ENCODE data around the gene ADORA1.

The ADORA1 gene

GRCh38 chr1:203150511-203151297, 23.2 kb downstream of the ADORA1 start:
- no peak overlapping the region for H3K27ac ChIP-seq

GRCh38 chr1:203151362-203152157, 24.0 kb downstream of the ADORA1 start:
- H3K27ac ChIP-seq = no peak overlapping the region
- TF ChIP-seq, protein P1, sequence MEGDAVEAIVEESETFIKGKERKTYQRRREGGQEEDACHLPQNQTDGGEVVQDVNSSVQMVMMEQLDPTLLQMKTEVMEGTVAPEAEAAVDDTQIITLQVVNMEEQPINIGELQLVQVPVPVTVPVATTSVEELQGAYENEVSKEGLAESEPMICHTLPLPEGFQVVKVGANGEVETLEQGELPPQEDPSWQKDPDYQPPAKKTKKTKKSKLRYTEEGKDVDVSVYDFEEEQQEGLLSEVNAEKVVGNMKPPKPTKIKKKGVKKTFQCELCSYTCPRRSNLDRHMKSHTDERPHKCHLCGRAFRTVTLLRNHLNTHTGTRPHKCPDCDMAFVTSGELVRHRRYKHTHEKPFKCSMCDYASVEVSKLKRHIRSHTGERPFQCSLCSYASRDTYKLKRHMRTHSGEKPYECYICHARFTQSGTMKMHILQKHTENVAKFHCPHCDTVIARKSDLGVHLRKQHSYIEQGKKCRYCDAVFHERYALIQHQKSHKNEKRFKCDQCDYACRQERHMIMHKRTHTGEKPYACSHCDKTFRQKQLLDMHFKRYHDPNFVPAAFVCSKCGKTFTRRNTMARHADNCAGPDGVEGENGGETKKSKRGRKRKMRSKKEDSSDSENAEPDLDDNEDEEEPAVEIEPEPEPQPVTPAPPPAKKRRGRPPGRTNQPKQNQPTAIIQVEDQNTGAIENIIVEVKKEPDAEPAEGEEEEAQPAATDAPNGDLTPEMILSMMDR (conservative IDR thresholded peaks at IDR 0.05) = no peak
- no peak for TF ChIP-seq ZFX (IDR thresholded peaks at IDR 0.05)

More at GRCh38 chr1:203150511-203151297, 23.2 kb downstream of the ADORA1 start:
- TF ChIP-seq, protein P1 (conservative IDR thresholded peaks at IDR 0.05) = no peak
- TF ChIP-seq ZFX (IDR thresholded peaks at IDR 0.05) = no peak

DNA sequence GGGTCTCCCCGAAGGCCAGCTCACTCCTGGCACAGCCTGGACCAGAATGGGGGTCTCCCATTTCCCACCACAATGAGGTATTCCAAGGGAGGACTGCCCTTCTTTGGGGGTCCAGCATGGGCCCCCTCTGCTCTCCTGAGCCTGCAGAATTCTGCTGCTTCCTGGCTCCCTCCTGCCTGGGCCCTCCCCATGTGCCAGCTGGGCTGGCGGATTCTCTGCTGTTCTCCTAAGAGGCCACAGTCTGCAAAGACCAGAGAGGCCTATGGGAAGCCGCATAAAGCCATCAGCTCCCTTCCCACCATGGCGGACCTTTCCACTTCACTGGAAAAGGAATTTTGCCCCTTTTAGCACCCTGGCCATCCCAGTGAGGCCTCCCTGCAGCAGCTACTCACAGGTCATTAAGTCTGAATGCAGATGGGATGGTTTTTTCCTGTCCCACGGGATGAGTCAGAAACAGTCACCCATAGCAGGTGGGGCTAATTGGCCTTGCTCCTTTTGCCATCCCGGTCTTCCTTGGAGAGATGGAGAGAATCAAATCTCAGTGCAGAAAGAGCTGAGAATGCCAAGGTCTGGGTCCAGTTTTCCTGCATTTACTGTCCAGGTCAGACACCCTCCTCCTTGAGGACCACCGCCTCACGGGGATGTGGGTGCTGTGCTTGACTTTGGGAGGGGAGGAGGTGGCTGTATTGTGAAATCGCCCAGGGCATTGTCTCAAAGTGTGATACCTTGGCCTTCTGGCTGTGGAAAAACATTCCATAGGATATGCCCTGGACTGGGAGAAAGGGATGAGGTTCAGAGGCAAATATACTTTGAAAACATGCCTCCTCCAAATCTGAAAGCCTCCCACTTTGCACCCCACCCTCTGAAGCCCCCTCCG, 24.9 kb downstream of the ADORA1 start:
- TF ChIP-seq ZFX (IDR thresholded peaks at IDR 0.05) = no peak
- TF ChIP-seq, protein P1 (conservative IDR thresholded peaks at IDR 0.05) = no peak
- H3K27ac ChIP-seq = peak overlapping the region; percentile 51

DNA sequence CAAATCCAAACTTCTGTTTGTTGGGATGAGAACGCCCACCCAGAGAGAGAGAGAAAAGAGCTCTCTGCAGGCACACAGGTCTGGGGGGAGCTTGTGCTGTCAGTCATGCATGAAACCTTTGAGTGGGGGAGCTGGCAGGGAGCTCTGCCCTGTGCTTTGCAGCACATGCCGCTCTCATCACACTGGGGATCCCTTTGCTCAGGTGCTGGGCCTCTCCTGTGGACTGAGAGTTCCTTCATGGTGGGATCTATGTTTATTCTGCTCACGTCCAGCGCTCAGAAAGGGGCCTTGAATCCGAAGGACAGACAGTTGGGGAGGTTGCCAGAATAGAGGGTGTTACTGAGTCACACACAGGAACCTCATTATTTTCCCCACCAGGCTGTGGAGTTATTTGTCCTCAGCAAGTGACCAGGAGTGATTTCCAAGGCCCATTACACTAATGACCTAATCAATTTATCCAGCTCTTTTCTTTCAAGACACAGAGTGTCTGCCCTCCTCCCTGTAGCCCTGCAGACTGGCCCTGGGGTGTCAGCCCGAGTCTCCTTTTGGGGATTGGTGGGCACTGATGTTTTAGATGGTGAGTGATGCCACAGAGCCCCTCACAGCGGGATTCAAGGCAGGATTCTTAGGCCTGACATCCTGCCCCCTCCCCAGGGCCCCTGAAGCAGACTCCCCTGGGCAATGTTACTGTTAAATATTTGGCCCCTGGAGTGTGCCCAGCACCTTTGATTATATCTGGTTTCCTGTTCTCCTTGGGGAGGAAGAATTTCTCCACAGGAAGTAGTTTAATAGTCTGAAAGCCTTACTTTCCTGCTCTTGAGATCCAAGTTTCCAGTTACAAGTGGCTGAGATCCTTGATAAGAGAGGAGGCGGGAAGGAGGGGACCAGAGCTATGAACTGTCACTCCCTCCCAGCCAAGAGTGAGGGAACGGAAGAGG, 25.8 kb downstream of the ADORA1 start:
- TF ChIP-seq ZFX (IDR thresholded peaks at IDR 0.05) = no peak
- TF ChIP-seq, protein P1 (conservative IDR thresholded peaks at IDR 0.05) = no peak
- H3K27ac ChIP-seq = peak overlapping the region; percentile 51

GRCh38 chr1:203153989-203154821, 26.7 kb downstream of the ADORA1 start:
- H3K27ac ChIP-seq = peak overlapping the region; percentile 51
- TF ChIP-seq, protein P1 (conservative IDR thresholded peaks at IDR 0.05) = no peak
- no peak for TF ChIP-seq ZFX (IDR thresholded peaks at IDR 0.05)

DNA sequence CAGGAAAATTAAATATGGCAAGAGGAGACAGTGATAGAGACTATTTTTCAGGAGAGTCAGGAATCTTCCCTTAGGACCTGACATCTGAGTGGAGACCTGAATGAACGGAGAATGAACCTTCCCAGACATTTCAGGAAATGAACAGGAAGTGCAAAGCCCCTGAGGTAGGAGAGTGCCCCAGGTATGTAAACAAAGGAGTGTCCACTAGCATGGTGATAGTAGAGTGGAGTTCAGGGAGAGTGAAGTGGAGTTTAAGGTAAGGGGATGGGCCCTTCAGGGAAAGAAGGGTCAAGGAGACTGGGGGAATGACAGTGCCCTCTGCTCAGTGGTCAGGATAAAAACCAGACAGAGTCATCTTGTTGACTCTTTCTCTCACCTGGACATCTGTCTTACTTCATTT, 28.8 kb downstream of the ADORA1 start:
- TF ChIP-seq, protein P1 (conservative IDR thresholded peaks at IDR 0.05) = no peak
- no peak for TF ChIP-seq ZFX (IDR thresholded peaks at IDR 0.05)
- H3K27ac ChIP-seq = no peak overlapping the region
